ENCODE results near the gene CDIP1.

The CDIP1 gene

GRCh38 chr16:4511441-4512082 is 27.0 kb downstream of the CDIP1 start:
- no peaks in the 10 kb centered on the region for H3K27me3 ChIP-seq (ENCODE audit: control insufficient read depth, insufficient read depth, low read length)
- H3K9me3 ChIP-seq (replicated peaks; ENCODE audit: low read length) = no peaks in the 10 kb centered on the region
- peaks cover 53% of the 10 kb centered on the region for H3K36me3 ChIP-seq (ENCODE audit: insufficient read depth, low read length)
- H3K4me3 ChIP-seq (ENCODE audit: low read length) = no peak overlapping the region
- H3K4me1 ChIP-seq (ENCODE audit: control insufficient read depth, insufficient read depth, low read length) = no peaks in the 10 kb centered on the region
- H3K4me2 ChIP-seq (ENCODE audit: low read length) = no peak overlapping the region
- no peak overlapping the region for H3K9ac ChIP-seq (ENCODE audit: low read depth, low read length)

- peaks cover 54% of the 10 kb centered on the region for H3K36me3 ChIP-seq (ENCODE audit: insufficient read depth, low read length)
- H3K4me3 ChIP-seq (ENCODE audit: low read length) = no peak overlapping the region
- no peaks in the 10 kb centered on the region for H3K9me3 ChIP-seq (replicated peaks; ENCODE audit: low read length)
- H3K4me2 ChIP-seq (ENCODE audit: low read length) = no peak overlapping the region
- no peaks in the 10 kb centered on the region for H3K27me3 ChIP-seq (ENCODE audit: control insufficient read depth, insufficient read depth, low read length)
- no peak overlapping the region for H3K9ac ChIP-seq (ENCODE audit: low read depth, low read length)
- H3K4me1 ChIP-seq (ENCODE audit: control insufficient read depth, insufficient read depth, low read length) = no peaks in the 10 kb centered on the region
Observed at GRCh38 chr16:4510747-4511426, 27.7 kb downstream of the CDIP1 start.

- H3K27me3 ChIP-seq (ENCODE audit: control insufficient read depth, insufficient read depth, low read length) = no peaks in the 10 kb centered on the region
- no peak overlapping the region for H3K4me2 ChIP-seq (ENCODE audit: low read length)
- no peak overlapping the region for H3K4me3 ChIP-seq (ENCODE audit: low read length)
- H3K9me3 ChIP-seq (replicated peaks; ENCODE audit: low read length) = no peaks in the 10 kb centered on the region
- H3K36me3 ChIP-seq (ENCODE audit: insufficient read depth, low read length) = peaks cover 54% of the 10 kb centered on the region
- no peak overlapping the region for H3K9ac ChIP-seq (ENCODE audit: low read depth, low read length)
- no peaks in the 10 kb centered on the region for H3K4me1 ChIP-seq (ENCODE audit: control insufficient read depth, insufficient read depth, low read length)
Observed at GRCh38 chr16:4510131-4510530, 28.4 kb downstream of the CDIP1 start.

GRCh38 chr16:4509420-4509819 is 29.2 kb downstream of the CDIP1 start:
- H3K9me3 ChIP-seq (replicated peaks; ENCODE audit: low read length) = no peaks in the 10 kb centered on the region
- no peak overlapping the region for H3K4me3 ChIP-seq (ENCODE audit: low read length)
- H3K27me3 ChIP-seq (ENCODE audit: control insufficient read depth, insufficient read depth, low read length) = no peaks in the 10 kb centered on the region
- H3K4me2 ChIP-seq (ENCODE audit: low read length) = no peak overlapping the region
- no peak overlapping the region for H3K9ac ChIP-seq (ENCODE audit: low read depth, low read length)
- H3K36me3 ChIP-seq (ENCODE audit: insufficient read depth, low read length) = peaks cover 54% of the 10 kb centered on the region
- no peaks in the 10 kb centered on the region for H3K4me1 ChIP-seq (ENCODE audit: control insufficient read depth, insufficient read depth, low read length)

- Histone ChIP-seq H3K4me2 (ENCODE audit: low read length) (no peak overlapping the region), H3K36me3 (ENCODE audit: insufficient read depth, low read length) (peaks cover 54% of the 10 kb centered on the region), H3K27me3 (ENCODE audit: control insufficient read depth, insufficient read depth, low read length) (no peaks in the 10 kb centered on the region), H3K9me3 (replicated peaks; ENCODE audit: low read length) (no peaks in the 10 kb centered on the region), H3K4me1 (ENCODE audit: control insufficient read depth, insufficient read depth, low read length) (no peaks in the 10 kb centered on the region), H3K9ac (ENCODE audit: low read depth, low read length) (no peak overlapping the region), H3K4me3 (ENCODE audit: low read length) (no peak overlapping the region)
Observed at GRCh38 chr16:4508806-4509205, 29.8 kb downstream of the CDIP1 start.

GRCh38 chr16:4507588-4508345 is 30.8 kb downstream of the CDIP1 start:
- Histone ChIP-seq H3K4me2 (ENCODE audit: low read length) (no peak overlapping the region), H3K36me3 (ENCODE audit: insufficient read depth, low read length) (peaks cover 53% of the 10 kb centered on the region), H3K4me3 (ENCODE audit: low read length) (no peak overlapping the region), H3K9ac (ENCODE audit: low read depth, low read length) (no peak overlapping the region), H3K9me3 (replicated peaks; ENCODE audit: low read length) (no peaks in the 10 kb centered on the region), H3K27me3 (ENCODE audit: control insufficient read depth, insufficient read depth, low read length) (no peaks in the 10 kb centered on the region), H3K4me1 (ENCODE audit: control insufficient read depth, insufficient read depth, low read length) (no peaks in the 10 kb centered on the region)

GRCh38 chr16:4506450-4506849 is 32.1 kb downstream of the CDIP1 start:
- Histone ChIP-seq H3K27me3 (ENCODE audit: control insufficient read depth, insufficient read depth, low read length) (no peaks in the 10 kb centered on the region), H3K9me3 (replicated peaks; ENCODE audit: low read length) (no peaks in the 10 kb centered on the region), H3K9ac (ENCODE audit: low read depth, low read length) (no peak overlapping the region), H3K36me3 (ENCODE audit: insufficient read depth, low read length) (peaks cover 40% of the 10 kb centered on the region), H3K4me2 (ENCODE audit: low read length) (no peak overlapping the region), H3K4me1 (ENCODE audit: control insufficient read depth, insufficient read depth, low read length) (peaks cover 3% of the 10 kb centered on the region), H3K4me3 (ENCODE audit: low read length) (no peak overlapping the region)

- Histone ChIP-seq H3K9me3 (replicated peaks; ENCODE audit: low read length) (no peaks in the 10 kb centered on the region), H3K36me3 (ENCODE audit: insufficient read depth, low read length) (peaks cover 32% of the 10 kb centered on the region), H3K4me1 (ENCODE audit: control insufficient read depth, insufficient read depth, low read length) (peaks cover 12% of the 10 kb centered on the region), H3K4me2 (ENCODE audit: low read length) (no peak overlapping the region), H3K9ac (ENCODE audit: low read depth, low read length) (no peak overlapping the region), H3K27me3 (ENCODE audit: control insufficient read depth, insufficient read depth, low read length) (no peaks in the 10 kb centered on the region), H3K4me3 (ENCODE audit: low read length) (no peak overlapping the region)
Observed at GRCh38 chr16:4505356-4506147, 33.0 kb downstream of the CDIP1 start.

- peaks cover 34% of the 10 kb centered on the region for H3K4me1 ChIP-seq (ENCODE audit: control insufficient read depth, insufficient read depth, low read length)
Observed at GRCh38 chr16:4501071-4501478, 37.5 kb downstream of the CDIP1 start.

GRCh38 chr16:4500272-4500671 is 38.3 kb downstream of the CDIP1 start:
- H3K36me3 ChIP-seq (ENCODE audit: insufficient read depth, low read length) = peaks cover 10% of the 10 kb centered on the region
- no peak overlapping the region for H3K9ac ChIP-seq (ENCODE audit: low read depth, low read length)
- peak overlapping the region; percentile 21 for H3K4me3 ChIP-seq (ENCODE audit: low read length)
- peak overlapping the region; percentile 64 for H3K4me2 ChIP-seq (ENCODE audit: low read length)
- H3K4me1 ChIP-seq (ENCODE audit: control insufficient read depth, insufficient read depth, low read length) = peaks cover 42% of the 10 kb centered on the region
- no peaks in the 10 kb centered on the region for H3K9me3 ChIP-seq (replicated peaks; ENCODE audit: low read length)
- H3K27me3 ChIP-seq (ENCODE audit: control insufficient read depth, insufficient read depth, low read length) = no peaks in the 10 kb centered on the region

More at GRCh38 chr16:4501071-4501478, 37.5 kb downstream of the CDIP1 start:
- Histone ChIP-seq H3K36me3 (ENCODE audit: insufficient read depth, low read length) (peaks cover 10% of the 10 kb centered on the region), H3K4me2 (ENCODE audit: low read length) (peak overlapping the region; percentile 64), H3K27me3 (ENCODE audit: control insufficient read depth, insufficient read depth, low read length) (no peaks in the 10 kb centered on the region), H3K4me3 (ENCODE audit: low read length) (peak overlapping the region; percentile 21), H3K9me3 (replicated peaks; ENCODE audit: low read length) (no peaks in the 10 kb centered on the region), H3K9ac (ENCODE audit: low read depth, low read length) (peak overlapping the region; percentile 26)

GRCh38 chr16:4499196-4499555 is 39.4 kb downstream of the CDIP1 start:
- no peak overlapping the region for H3K4me3 ChIP-seq (ENCODE audit: low read length)
- H3K27me3 ChIP-seq (ENCODE audit: control insufficient read depth, insufficient read depth, low read length) = no peaks in the 10 kb centered on the region
- no peaks in the 10 kb centered on the region for H3K9me3 ChIP-seq (replicated peaks; ENCODE audit: low read length)
- no peak overlapping the region for H3K4me2 ChIP-seq (ENCODE audit: low read length)
- H3K9ac ChIP-seq (ENCODE audit: low read depth, low read length) = no peak overlapping the region
- peaks cover 10% of the 10 kb centered on the region for H3K36me3 ChIP-seq (ENCODE audit: insufficient read depth, low read length)
- H3K4me1 ChIP-seq (ENCODE audit: control insufficient read depth, insufficient read depth, low read length) = peaks cover 53% of the 10 kb centered on the region
